HepG2 (cell line): Measurements from ENCODE around the gene CPM. TPM values are rescaled to one million over a fixed set of nuclear protein-coding genes. Genes with fewer than 3 reads are reported as not detected.

Experiments used
- CTCF ChIP-seq: sonication (generic); formaldehyde crosslinking; IDR thresholded peaks from 2 replicates; pipeline ENCODE4 v1.5.0; 2020; ENCODE audit warnings: mild to moderate bottlenecking, missing genetic modification reagents, moderate library complexity
- ELF1 ChIP-seq: sonication (generic); formaldehyde crosslinking; IDR thresholded peaks from 2 replicates; pipeline ENCODE4 v1.4.0; 2020; ENCODE audit warnings: missing genetic modification reagents
- HMG20B ChIP-seq: conservative IDR thresholded peaks from 2 replicates; pipeline ENCODE4 v1.6.1; 2016; ENCODE audit warnings: missing genetic modification reagents, missing compliant biosample characterization
- KLF6 ChIP-seq: IDR thresholded peaks from 2 replicates; pipeline ENCODE4 v1.8.0; 2016; ENCODE audit warnings: missing biosample characterization, missing genetic modification reagents
- MXD1 ChIP-seq: sonication (generic); formaldehyde crosslinking; IDR thresholded peaks from 2 replicates; pipeline ENCODE4 v1.4.0; 2020; ENCODE audit warnings: mild to moderate bottlenecking, missing genetic modification reagents
- MXI1 ChIP-seq: IDR thresholded peaks from 3 replicates; pipeline ENCODE4 v1.6.1; 2012; ENCODE audit warnings: low read depth, low read length, inconsistent platforms, borderline replicate concordance
- NBN ChIP-seq: fragments of 450-650 bp; conservative IDR thresholded peaks from 2 replicates; pipeline ENCODE4 v1.6.1; 2017
- NR0B2 ChIP-seq: sonication (generic); formaldehyde crosslinking; IDR thresholded peaks from 2 replicates; pipeline ENCODE4 v1.4.0; 2020; ENCODE audit warnings: mild to moderate bottlenecking, missing genetic modification reagents
- PBX2 ChIP-seq: IDR thresholded peaks from 2 replicates; pipeline ENCODE4 v1.6.1; 2016; ENCODE audit warnings: control low read depth
- RBM39 ChIP-seq: fragments of 200-400 bp; formaldehyde crosslinking; IDR thresholded peaks from one replicate; pipeline ENCODE4 v1.6.1; 2018; ENCODE audit warnings: antibody characterized with exemption, mild to moderate bottlenecking, low read depth, low read length; ENCODE audit not compliant: poor library complexity, severe bottlenecking
- RFX5 ChIP-seq: IDR thresholded peaks from 2 replicates; pipeline ENCODE4 v1.6.1; 2011; ENCODE audit warnings: low read depth, low read length, improper control_type of control experiment
- TFAP4 ChIP-seq: sonication (generic); IDR thresholded peaks from 2 replicates; pipeline ENCODE4 v1.6.1; 2016; ENCODE audit warnings: low read depth, borderline replicate concordance
- TSC22D2 ChIP-seq: sonication (generic); formaldehyde crosslinking; IDR thresholded peaks from 2 replicates; pipeline ENCODE4 v1.5.1; 2020; ENCODE audit warnings: missing genetic modification reagents, mild to moderate bottlenecking, borderline replicate concordance
- XBP1 ChIP-seq: sonication (generic); formaldehyde crosslinking; IDR thresholded peaks from 2 replicates; pipeline ENCODE4 v1.5.0; 2020; ENCODE audit warnings: missing genetic modification reagents
- ZBTB14 ChIP-seq: sonication (generic); formaldehyde crosslinking; IDR thresholded peaks from 2 replicates; pipeline ENCODE4 v1.4.0; 2020; ENCODE audit warnings: missing genetic modification reagents
- ZMYM2 ChIP-seq: sonication (generic); formaldehyde crosslinking; IDR thresholded peaks from 2 replicates; pipeline ENCODE4 v1.8.0; 2022; ENCODE audit warnings: mild to moderate bottlenecking, missing genetic modification reagents
- ZNF124 ChIP-seq: sonication (generic); formaldehyde crosslinking; IDR thresholded peaks from 2 replicates; pipeline ENCODE4 v1.4.0; 2020; ENCODE audit warnings: missing genetic modification reagents
- ZNF260 ChIP-seq: sonication (generic); formaldehyde crosslinking; IDR thresholded peaks from 2 replicates; pipeline ENCODE4 v1.4.0; 2020; ENCODE audit warnings: missing genetic modification reagents, low read depth, mild to moderate bottlenecking, borderline replicate concordance
- ZNF431 ChIP-seq: sonication (generic); formaldehyde crosslinking; IDR thresholded peaks from 2 replicates; pipeline ENCODE4 v1.9.0; 2022; ENCODE audit warnings: missing genetic modification reagents, low read depth, mild to moderate bottlenecking, borderline replicate concordance
- ZNF432 ChIP-seq: sonication (generic); formaldehyde crosslinking; IDR thresholded peaks from 2 replicates; pipeline ENCODE4 v1.5.0; 2020; ENCODE audit warnings: missing genetic modification reagents, mild to moderate bottlenecking, borderline replicate concordance
- ZNF547 ChIP-seq: sonication (generic); formaldehyde crosslinking; IDR thresholded peaks from 2 replicates; pipeline ENCODE4 v1.5.1; 2020; ENCODE audit warnings: mild to moderate bottlenecking, missing genetic modification reagents
- ZNF674 ChIP-seq: sonication (generic); formaldehyde crosslinking; IDR thresholded peaks from 2 replicates; pipeline ENCODE4 v1.5.0; 2020; ENCODE audit warnings: low read depth, mild to moderate bottlenecking, missing genetic modification reagents
- ZNF772 ChIP-seq: sonication (generic); formaldehyde crosslinking; IDR thresholded peaks from 2 replicates; pipeline ENCODE4 v1.5.0; 2020; ENCODE audit warnings: mild to moderate bottlenecking, missing genetic modification reagents
- ZNF780A ChIP-seq: sonication (generic); formaldehyde crosslinking; IDR thresholded peaks from 2 replicates; pipeline ENCODE4 v1.8.0; 2022; ENCODE audit warnings: mild to moderate bottlenecking, missing genetic modification reagents, moderate library complexity
- polyA plus RNA-seq, 8 experiments: library from polyadenylated mRNA; depleted of rRNA in 3 of 8; stranded (reverse) in 7 of 8; unstranded in 1 of 8; fragments of >200 nt; fragmentation: Illumina TruSeq in 4 of 8; extraction: Trizol in 4 of 8; gene quantifications; 2 replicates each; pipeline versions ENCODE4 v1.2.1 to v1.2.3, GENCODE V29; 2011 to 2016; ENCODE audit warnings: low read depth in 4 of 8, missing spikeins in 1 of 8, mixed read lengths in 1 of 8; ENCODE audit not compliant: insufficient read depth in 1 of 8
- total RNA-seq, 5 experiments: library from RNA; depleted of rRNA; stranded (reverse); fragments of >200 nt; fragmentation: Illumina TruSeq; extraction: Trizol; gene quantifications; 2 replicates each; pipeline ENCODE4 v1.2.3, GENCODE V29; 2016; ENCODE audit warnings: low read depth in 1 of 5

The CPM gene
- total and polyA plus RNA-seq, 2 of the 13 experiments (the other 11 are each of a cell fraction or from before 2014, with no cell fraction given), result not detected

- TF ChIP-seq NR0B2, result no peak
- TF ChIP-seq ZNF124 (CRISPR knock-in tag), result 0 out of 2 replicates have a peak, but pooled peaks have one; percentile 46
- no peak for TF ChIP-seq RFX5
- TF ChIP-seq ZMYM2 (CRISPR knock-in tag), result no peak
- TF ChIP-seq ZNF547, result no peak
- no peak for TF ChIP-seq RBM39
- peak; percentile 32; the same call in 1 of the 2 replicates for TF ChIP-seq ELF1 (CRISPR knock-in tag)
- TF ChIP-seq ZBTB14 (CRISPR knock-in tag), result no peak
- TF ChIP-seq ZNF772 (CRISPR knock-in tag), result peak; percentile 57; the same call in 1 of the 2 replicates
- TF ChIP-seq KLF6 (CRISPR knock-in tag), result peak; percentile 73; the same call in 1 of the 2 replicates
- no peak for TF ChIP-seq NBN
- no peak; the same call in 1 of the 2 replicates for TF ChIP-seq MXD1 (CRISPR knock-in tag)
- no peak for TF ChIP-seq ZNF674 (CRISPR knock-in tag)
- peak; percentile 94 for TF ChIP-seq TFAP4
- no peak for TF ChIP-seq ZNF780A (CRISPR knock-in tag)
- TF ChIP-seq XBP1 (CRISPR knock-in tag), result no peak
- peak; percentile 41; the same call in 1 of the 3 replicates for TF ChIP-seq MXI1
- TF ChIP-seq CTCF, result peak; percentile 31; the same call in 1 of the 2 replicates
- no peak for TF ChIP-seq ZNF260 (CRISPR knock-in tag)
- TF ChIP-seq PBX2, result peak; percentile 85
- TF ChIP-seq ZNF431 (CRISPR knock-in tag), result no peak; the same call in 1 of the 2 replicates
- TF ChIP-seq ZNF432 (CRISPR knock-in tag), result no peak
- TF ChIP-seq HMG20B (CRISPR knock-in tag), result peak; percentile 48; the same call in 1 of the 2 replicates
- no peak for TF ChIP-seq TSC22D2 (CRISPR knock-in tag)
Observed at GRCh38 chr12:68804657-68805591, 128.0 kb downstream of the CPM start (continued).
